GM06990 (cell line): Measurements from ENCODE around the gene FLNC.

Experiments used
- DNase-seq: peaks from one replicate; pipeline ENCODE4 v3.0.0-alpha.2; 2011; ENCODE audit not compliant: insufficient read length; ENCODE audit errors: extremely low read depth
- H3K27me3 ChIP-seq: replicated peaks from 2 replicates; pipeline ENCODE4 v1.6.0; 2011; ENCODE audit warnings: low read length; ENCODE audit not compliant: control insufficient read depth, insufficient read depth
- H3K36me3 ChIP-seq: 2 replicates; pipeline ENCODE4 v1.5.1; 2011; ENCODE audit warnings: low read length; ENCODE audit not compliant: control insufficient read depth, insufficient read depth
- H3K4me3 ChIP-seq: replicated peaks from 2 replicates; pipeline ENCODE4 v1.5.1; 2011; ENCODE audit warnings: low read depth, mild to moderate bottlenecking, control low read depth, low read length
- TF ChIP-seq, protein P1 (sequence below): IDR thresholded peaks from 2 replicates; pipeline ENCODE4 v1.5.1; 2011; ENCODE audit warnings: low read length, control low read depth, mild to moderate bottlenecking, inconsistent platforms; ENCODE audit not compliant: insufficient read depth, poor library complexity, severe bottlenecking

The FLNC gene

DNA sequence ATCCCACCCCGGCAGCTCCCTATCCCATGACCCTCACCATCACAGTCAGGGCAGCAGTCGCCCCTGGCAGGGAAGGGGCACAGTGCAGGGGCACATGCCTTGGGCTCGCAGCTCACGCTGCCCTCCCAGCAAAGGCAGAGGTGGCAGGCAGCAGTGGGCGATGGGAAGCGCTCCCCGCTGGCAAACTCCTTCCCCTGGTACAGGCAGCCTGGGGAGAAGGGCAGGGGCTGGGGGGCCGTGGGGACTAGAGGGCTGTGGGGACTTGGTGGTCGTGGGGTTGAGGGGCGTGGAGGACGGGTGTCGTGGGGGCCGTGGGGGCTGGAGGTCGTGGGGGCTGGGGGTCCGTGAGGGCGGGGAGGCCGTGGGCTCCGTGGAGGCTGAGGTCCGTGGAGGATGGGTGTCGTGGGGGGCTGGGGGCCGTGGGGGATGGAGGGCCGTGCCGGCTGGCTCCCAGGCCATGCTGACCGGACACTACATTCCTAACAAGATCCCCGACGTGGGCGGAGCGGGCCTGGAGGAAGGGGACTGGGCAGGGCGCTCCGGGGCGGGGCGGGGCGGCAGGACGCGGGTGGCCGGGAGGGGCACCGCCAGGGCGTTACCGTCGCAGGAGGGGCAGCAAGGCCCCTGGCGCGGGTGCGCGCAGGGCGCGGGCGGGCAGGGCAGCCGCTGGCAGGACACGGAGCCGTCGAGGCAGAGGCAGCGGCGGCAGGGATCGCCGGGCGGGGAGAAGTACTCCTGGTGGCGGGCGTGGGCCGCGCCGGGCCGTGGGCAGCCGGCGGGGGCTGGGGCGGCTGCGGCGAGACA lies 60.3 kb downstream of the FLNC start:
- TF ChIP-seq, protein P1, sequence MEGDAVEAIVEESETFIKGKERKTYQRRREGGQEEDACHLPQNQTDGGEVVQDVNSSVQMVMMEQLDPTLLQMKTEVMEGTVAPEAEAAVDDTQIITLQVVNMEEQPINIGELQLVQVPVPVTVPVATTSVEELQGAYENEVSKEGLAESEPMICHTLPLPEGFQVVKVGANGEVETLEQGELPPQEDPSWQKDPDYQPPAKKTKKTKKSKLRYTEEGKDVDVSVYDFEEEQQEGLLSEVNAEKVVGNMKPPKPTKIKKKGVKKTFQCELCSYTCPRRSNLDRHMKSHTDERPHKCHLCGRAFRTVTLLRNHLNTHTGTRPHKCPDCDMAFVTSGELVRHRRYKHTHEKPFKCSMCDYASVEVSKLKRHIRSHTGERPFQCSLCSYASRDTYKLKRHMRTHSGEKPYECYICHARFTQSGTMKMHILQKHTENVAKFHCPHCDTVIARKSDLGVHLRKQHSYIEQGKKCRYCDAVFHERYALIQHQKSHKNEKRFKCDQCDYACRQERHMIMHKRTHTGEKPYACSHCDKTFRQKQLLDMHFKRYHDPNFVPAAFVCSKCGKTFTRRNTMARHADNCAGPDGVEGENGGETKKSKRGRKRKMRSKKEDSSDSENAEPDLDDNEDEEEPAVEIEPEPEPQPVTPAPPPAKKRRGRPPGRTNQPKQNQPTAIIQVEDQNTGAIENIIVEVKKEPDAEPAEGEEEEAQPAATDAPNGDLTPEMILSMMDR, result no peak
- no peak overlapping the region for H3K4me3 ChIP-seq
- H3K27me3 ChIP-seq, result no peaks in the 10 kb centered on the region
- DNase-seq, result no peak
- H3K36me3 ChIP-seq, result no peaks in the 10 kb centered on the region

DNA sequence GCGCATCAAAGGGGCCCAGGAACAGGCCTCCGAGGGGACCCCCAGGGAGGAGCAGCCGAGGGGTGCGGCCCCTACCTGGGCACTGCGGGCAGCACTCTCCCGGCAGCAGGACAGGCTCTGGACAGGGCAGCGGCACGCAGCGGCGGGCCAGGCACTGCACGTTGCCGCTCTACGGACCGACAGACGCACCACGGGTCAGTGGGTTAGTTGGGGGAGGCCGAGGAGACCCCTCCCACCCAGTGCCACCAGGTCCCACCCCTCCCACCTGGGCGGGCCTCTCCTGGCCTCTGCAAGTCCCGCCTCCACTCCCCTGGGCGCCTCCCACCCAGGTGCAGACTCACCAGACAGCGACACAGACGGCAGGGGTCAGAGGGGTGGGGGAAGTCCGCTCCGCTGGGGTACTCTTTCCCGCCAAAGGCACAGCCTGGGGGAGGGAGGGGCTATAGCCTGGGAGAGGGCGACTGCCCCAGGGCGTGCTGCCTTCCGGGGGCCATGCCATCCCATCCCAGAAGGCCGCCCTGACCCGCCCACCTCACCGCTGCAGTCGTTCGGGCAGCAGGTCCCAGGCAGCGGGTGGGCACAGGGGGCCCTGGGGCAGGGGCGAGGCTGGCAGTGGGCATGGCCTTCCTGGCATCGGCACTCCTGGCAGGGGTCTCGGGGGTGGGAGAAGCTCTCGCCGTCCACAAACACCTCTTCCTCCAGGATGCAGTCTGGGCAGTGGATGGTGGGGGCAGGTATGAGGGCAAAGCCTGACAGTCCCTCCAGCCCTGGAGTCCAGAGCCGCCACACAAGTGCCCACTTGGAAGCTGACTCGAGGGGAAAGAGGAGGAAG lies 61.1 kb downstream of the FLNC start:
- Histone ChIP-seq H3K4me3 (no peak overlapping the region), H3K36me3 (no peaks in the 10 kb centered on the region), H3K27me3 (no peaks in the 10 kb centered on the region)
- DNase-seq, result no peak
- TF ChIP-seq, protein P1, result no peak

DNA sequence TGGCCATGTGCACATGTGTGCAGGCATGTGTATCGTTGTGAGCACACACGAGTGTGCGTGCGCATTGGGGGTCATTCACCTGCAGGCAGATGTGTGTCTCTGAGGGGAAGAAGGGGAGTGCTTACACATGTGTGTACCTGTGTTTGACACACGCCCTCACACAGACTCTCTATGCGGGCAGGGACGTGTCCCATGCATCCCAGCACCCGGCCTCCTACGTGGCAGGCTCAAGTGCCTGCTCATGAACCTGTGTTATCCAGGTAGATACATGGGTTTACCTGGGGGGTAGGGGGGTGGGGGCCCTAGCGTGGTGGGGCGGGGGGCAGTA lies 61.7 kb downstream of the FLNC start:
- TF ChIP-seq, protein P1, result no peak
- no peak for DNase-seq
- Histone ChIP-seq H3K27me3 (no peaks in the 10 kb centered on the region), H3K36me3 (no peaks in the 10 kb centered on the region), H3K4me3 (no peak overlapping the region)

DNA sequence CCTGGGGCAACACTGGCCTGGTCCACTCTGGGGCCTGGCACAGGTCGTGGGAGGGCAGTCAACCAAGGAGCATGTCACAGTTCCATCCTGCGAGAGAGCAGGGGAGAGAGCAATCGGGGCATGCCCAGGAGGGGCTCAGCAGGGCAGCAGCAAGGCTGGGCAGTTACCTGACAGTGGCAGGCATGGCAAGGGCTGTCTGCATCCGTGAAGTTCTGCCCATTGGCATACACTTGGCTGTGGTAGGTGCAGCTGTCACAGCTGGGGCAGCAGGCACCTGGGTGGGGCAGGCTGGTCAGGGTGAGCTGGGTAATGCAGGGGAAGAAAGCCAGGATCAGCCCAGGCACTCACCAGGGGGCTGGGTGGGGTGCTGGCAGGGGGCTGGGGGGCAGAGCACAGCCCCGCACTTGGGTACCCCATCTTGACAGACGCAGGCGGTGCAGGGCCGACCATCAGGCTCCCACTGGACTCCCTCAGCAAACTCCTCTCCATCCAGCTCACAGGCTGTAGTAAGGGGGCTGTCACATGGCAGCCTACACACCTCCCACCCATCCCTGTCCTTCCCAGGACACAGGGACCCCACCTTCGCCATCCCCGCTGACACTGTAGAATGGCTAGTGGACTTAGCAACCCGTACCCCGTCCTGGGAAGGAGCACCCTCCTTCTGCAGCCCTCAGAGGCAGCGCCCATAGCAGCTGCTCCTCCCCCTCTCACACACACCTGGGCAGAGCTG lies 62.5 kb downstream of the FLNC start:
- Histone ChIP-seq H3K27me3 (no peaks in the 10 kb centered on the region), H3K4me3 (no peak overlapping the region), H3K36me3 (no peaks in the 10 kb centered on the region)
- no peak for DNase-seq
- TF ChIP-seq, protein P1, result no peak

DNA sequence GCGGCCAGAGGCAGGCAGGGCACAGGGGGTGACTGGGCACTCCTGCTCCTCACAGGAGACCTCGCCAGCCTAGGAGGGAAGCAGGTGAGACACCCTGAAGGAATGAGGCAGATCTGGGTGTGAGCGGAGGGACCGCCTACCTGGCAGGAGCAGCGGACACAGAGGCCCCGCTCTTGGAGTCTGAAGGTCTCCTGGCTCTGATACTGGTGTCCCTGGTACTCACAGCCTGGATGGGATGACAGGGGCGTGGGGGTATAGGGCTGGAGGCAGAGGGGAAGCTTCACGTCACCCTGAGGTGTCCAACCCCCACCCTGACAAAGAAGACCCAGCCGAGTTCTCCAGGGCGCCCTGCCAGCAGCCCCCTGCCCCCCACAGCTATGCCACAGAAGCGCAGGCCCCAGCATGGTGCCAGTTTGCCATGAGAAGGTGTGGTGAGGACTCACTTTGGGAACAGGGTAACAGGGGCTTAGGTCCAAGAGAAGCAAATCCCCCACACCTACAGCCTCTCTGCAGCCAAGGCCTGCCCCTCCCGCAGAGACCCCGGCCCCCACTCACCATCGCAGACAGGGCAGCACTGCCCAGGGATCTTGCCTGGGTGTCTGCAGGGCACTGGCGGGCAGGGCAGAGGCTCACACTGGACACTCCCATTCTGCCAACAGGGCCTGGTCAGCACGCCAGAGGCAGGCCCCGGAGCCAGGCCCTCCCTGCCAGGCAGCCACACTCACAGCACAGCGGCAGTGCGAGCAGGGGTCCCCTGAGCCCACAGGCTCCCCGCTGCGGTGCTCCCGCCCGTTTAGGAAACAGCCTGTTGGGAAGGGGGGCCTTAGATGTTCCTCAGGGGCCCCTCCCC lies 63.3 kb downstream of the FLNC start:
- TF ChIP-seq, protein P1, result no peak
- Histone ChIP-seq H3K27me3 (no peaks in the 10 kb centered on the region), H3K4me3 (no peak overlapping the region), H3K36me3 (no peaks in the 10 kb centered on the region)
- DNase-seq, result no peak
